Measurements from ENCODE around the gene SMAD7.

SMAD7 gene

DNA sequence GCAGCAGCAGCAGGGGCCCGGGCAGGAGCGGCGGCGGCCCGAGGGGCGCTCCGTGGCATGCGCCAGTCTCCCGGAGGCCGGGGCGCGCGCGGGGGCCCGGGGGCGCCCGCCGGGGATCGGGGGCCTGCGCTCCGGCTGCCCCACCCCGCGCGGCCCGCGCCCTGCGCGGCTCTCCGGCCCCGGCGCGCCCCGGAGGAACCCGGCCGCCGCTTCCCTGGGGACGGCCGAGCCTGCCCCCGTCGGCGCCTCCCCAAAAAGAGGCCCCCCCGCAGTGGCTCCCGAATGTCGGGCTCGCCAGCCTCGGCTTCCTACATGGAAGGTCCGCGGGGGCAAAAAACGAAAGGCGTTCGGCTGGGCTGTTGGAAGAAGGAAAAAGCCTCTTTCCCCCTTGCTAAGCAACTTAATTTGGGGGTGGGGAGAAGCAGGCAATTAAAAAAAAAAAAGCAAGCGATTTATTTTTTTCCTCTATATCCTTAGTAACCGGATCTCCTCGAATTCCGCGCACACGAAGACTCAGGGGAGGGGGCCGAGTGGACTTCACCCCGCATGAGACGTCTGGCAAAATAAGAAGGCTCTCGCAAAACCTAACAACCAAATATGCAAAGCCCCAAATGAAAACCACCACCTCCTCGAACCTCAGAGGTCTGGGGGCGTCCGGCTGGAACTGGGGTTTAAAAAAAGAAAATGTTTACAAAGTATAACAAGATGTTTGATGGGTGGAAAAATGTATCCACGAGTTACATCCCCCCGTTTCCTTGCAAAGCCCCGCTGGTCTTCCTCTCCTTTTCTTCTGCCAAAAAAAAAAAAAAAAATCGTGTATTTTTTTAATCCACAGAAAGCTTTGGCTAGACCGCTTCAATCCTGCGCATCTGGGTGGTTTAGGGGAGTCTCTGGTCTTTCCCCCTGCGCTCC, at the start of gene SMAD7:
Gene SMAD7, minus strand, starts transcription at position 430 of the 912 bp plus-strand sequence. CDS start 541 bp downstream, outside the sequence.
- no peak for DNase-seq

- no peak for DNase-seq
Observed at GRCh38 chr18:48999569-48999968, 48.8 kb upstream of the SMAD7 start.

DNA sequence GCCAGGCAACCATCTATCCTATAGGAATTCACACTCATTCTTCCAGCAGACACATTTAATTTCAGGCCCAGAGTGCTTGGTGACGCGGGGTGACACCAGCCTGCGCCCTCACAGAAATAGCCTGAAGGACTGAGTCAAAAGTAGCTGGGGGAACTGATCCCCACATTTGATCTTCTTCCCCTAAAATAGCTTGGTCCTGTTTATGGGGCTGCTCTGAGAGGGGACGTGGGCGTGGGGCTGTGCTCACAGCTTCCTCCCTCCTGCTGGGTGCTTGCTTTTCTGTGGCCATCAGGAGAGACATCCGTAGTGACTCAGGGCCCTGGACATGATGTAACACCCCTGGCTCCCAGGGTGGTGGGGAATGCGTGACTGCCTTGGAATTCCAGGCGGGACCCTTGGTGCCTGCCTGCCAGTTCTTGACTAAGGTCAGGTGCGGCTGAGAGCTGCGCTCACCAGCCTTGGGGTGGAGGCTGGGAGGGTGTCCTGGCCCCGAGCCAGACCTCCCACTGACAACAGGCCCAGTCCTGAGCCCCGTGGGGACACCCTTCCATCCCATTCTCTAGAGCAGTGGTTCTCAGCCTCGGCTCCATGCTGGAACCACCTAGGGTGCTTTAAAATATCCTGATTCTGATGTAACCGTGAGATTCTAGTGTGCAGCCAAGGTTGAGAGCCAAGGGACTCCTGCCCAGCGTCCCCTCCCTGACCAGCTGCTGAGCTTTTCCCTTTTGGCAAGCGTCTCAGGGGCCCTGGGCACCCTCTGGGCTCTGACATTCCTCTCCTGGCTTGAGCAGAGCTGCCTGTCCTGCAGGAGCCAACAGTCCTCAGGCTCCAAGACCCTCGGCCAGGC, 47.4 kb upstream of the SMAD7 start:
- peak; percentile 75 for DNase-seq

- DNase-seq: no peak
Observed at GRCh38 chr18:48997681-48997984, 46.9 kb upstream of the SMAD7 start.

- no peak for DNase-seq
Observed at GRCh38 chr18:48996901-48997463, 46.2 kb upstream of the SMAD7 start.

- no peak for DNase-seq
Observed at GRCh38 chr18:48996041-48996440, 45.3 kb upstream of the SMAD7 start.

- no peak for DNase-seq
Observed at GRCh38 chr18:48994926-48995835, 44.4 kb upstream of the SMAD7 start.

GRCh38 chr18:48994044-48994651, 43.4 kb upstream of the SMAD7 start:
- peak; percentile 50 for DNase-seq

DNA sequence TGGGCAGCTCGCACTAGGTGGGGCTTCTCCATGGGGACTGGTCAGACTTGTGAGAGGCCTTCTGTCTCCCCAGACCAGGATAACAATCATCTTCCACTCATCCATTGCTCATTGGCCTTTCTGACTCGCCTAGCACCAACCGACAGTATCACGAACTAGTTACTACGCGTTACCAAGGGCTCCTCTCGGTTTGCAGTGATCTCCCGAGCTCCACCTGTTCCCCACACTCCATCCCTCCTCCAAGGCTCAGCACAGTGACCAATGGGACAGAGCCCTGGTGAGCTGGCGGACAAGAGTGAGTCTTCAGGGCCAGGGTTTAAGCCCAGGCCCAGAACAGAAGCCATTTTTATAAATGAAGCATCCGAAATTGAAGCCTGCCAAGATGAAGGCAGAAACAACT, 42.8 kb upstream of the SMAD7 start:
- DNase-seq: no peak

GRCh38 chr18:48992791-48993555, 42.2 kb upstream of the SMAD7 start:
- DNase-seq: peak; percentile 91

DNA sequence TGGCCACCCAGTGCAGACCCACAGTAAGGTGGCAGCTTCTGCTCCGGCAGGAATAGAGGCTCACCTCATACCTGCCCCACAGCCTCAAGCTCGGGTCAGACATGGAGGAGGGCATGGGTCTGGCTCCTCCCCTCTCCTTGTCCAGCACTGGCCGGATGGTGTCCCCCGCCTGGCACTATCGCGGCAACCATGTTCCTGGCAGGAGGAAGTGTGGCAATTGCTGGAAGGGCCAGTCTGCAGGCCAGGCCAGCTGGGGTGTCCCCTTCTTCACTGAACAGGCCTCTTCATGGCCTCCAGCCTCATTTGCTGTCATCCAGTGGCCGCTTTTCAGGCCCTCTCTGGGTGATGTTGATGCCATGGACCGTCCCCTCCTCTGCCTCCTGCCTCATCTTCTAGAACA, 41.4 kb upstream of the SMAD7 start:
- no peak for DNase-seq

DNA sequence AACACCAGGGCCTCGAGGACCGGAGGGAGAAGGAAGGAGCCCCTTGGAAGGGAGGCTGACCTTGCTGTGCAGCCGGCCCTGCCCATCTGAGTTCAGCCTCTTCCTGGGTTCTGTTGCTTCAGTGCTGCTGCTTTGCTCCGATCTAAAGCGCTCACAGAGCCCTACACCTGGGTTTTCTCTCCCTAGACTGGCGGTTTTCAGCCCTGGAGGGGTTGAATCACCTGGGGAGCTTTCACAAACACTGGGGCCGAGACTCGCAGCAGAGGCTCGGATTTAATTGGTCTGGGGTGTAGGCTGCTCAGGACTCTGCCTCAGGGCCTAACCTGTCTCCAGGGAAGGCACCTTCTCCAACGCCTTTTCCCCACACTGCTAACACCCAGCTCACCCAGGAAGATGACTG, 40.9 kb upstream of the SMAD7 start:
- no peak for DNase-seq

GRCh38 chr18:48991319-48991660, 40.5 kb upstream of the SMAD7 start:
- no peak for DNase-seq

- DNase-seq: no peak
Observed at GRCh38 chr18:48990481-48991318, 39.9 kb upstream of the SMAD7 start.

DNA sequence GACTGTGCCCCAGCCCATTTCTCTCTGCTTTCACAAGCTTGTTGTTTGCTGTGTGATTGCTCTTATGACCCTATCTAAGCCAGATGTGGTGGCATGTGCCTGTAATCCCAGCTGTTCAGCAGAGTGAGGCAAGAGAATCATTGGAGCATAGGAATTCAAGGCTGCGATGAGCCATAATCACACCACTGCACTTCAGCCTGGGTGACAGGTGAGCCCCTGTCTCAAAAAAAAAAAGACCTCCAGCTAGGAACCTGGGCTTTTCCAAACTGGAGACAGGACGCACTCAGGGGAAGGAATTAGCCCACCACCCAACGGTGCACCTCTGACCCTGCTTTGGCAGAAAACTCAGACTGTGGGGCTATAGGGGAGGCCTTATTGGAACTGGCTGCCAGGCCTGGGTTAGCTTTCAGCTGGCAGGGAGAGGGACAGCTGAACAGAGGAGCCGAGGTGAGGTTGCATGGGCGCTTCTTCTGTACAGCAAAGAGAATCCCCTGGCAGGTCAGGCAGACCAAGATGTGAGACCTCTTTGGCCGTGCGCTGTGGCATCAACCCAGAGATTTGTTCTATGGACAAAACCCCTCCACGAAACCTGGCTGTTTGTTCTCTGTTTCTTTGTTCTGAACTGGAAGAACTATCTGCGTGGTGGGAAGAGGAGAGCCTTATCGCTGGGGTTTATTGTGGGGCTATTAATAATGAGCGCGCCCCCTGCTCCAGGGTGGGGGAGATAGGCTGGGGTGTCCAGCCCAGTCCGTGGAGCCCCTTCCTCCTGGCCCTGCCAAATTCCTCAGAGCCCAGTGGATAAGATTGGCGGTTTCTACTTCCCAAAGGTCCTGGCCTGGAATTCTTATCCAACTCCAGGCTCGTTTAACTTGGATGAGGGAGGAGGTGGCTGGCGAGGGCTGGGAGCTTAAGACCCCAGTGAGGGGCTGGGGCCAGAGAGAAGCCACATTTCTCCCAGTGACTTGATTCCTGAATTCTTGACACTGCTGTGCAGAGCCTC, 38.8 kb upstream of the SMAD7 start:
- no peak for DNase-seq

DNA sequence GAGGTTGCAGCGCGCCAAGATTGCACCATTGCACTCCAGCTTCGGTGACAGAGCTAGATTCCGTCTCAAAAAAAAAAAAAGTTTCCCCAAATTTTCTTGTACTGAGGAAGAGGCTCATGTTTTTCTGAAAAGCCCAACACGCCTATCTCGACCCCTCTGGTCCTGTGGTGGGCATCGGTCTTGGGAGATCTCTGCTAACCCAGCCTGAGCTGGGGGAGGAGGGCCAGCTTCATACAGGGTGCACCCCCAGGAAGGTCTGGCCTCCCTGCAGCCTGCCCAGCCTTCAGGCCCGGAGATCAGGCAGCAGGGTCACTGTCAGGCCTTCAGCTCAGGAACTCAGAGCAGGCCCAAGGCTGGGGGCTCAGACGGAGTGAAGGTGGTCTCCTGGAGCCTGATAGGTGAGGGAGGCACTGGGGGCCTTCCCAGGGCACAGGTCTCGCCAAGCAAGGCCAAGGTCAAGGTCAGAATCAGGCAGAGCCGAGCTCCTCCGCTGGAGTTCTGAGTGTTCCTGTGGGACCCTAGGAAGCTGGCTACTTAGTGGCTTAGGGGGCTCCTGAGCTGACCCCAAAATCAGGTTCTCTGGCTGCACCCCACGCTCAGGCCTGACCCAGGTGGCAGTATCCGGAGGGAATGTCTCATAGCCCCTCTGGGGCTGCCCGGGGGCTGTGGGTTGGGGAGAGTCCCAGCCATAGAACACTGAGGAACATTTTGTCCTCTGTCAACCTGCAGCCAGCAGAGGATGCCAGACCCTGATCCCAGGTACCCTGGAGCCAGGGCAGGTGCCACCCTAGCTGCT, 37.9 kb upstream of the SMAD7 start:
- no peak for DNase-seq

GRCh38 chr18:48987821-48988220, 37.1 kb upstream of the SMAD7 start:
- no peak for DNase-seq
